OCI-LY1 (cell line): ENCODE results near the gene CCBE1.

Source experiments
- H2AFZ ChIP-seq: fragments of 200-600 bp; sonication (generic), shearing (Covaris generic); 2 replicates; pipeline ENCODE4 v1.6.0; 2014; ENCODE audit warnings: antibody characterized with exemption, mild to moderate bottlenecking, low read length
- H3F3A ChIP-seq: fragments of 200-600 bp; sonication (generic), shearing (Covaris generic); 2 replicates; pipeline ENCODE4 v1.6.0; 2014; ENCODE audit warnings: mild to moderate bottlenecking, antibody characterized with exemption, low read length, moderate library complexity; ENCODE audit not compliant: insufficient read depth
- H3K27ac ChIP-seq: fragments of 200-600 bp; sonication (generic); 2 replicates; pipeline ENCODE4 v1.5.1; 2014; ENCODE audit warnings: low read length, mixed run types, mild to moderate bottlenecking, low read depth; ENCODE audit not compliant: poor library complexity, severe bottlenecking
- H3K27me3 ChIP-seq: fragments of 200-600 bp; sonication (generic); 2 replicates; pipeline ENCODE4 v1.6.0; 2014; ENCODE audit warnings: antibody characterized with exemption, mild to moderate bottlenecking, low read length, moderate library complexity; ENCODE audit not compliant: insufficient read depth
- H3K36me3 ChIP-seq: fragments of 200-600 bp; sonication (generic); 2 replicates; pipeline ENCODE4 v1.6.1; 2014; ENCODE audit warnings: mild to moderate bottlenecking, antibody characterized with exemption, low read length, moderate library complexity, mixed read lengths; ENCODE audit not compliant: insufficient read depth
- H3K4me1 ChIP-seq: fragments of 200-600 bp; sonication (generic); 2 replicates; pipeline ENCODE4 v1.5.1; 2014; ENCODE audit warnings: mild to moderate bottlenecking, low read length, moderate library complexity; ENCODE audit not compliant: insufficient read depth, severe bottlenecking
- H3K4me2 ChIP-seq: fragments of 200-600 bp; sonication (generic), shearing (Covaris generic); 2 replicates; pipeline ENCODE4 v1.6.1; 2014; ENCODE audit warnings: low read length
- H3K4me3 ChIP-seq: fragments of 200-600 bp; sonication (generic); 2 replicates; pipeline ENCODE4 v1.5.1; 2014; ENCODE audit warnings: low read length, low read depth, mild to moderate bottlenecking, mixed read lengths; ENCODE audit not compliant: poor library complexity, severe bottlenecking
- H3K79me2 ChIP-seq: fragments of 200-600 bp; shearing (Covaris generic); 2 replicates; pipeline ENCODE4 v1.6.1; 2016; ENCODE audit warnings: mixed run types, low read length, mixed read lengths; ENCODE audit not compliant: insufficient read depth
- H3K9ac ChIP-seq: fragments of 200-600 bp; sonication (generic), shearing (Covaris generic); 2 replicates; pipeline ENCODE4 v1.6.1; 2014; ENCODE audit warnings: mild to moderate bottlenecking, low read length, mixed read lengths
- H3K9me2 ChIP-seq: fragments of 200-600 bp; sonication (generic), shearing (Covaris generic); 2 replicates; pipeline ENCODE4 v1.6.1; 2014; ENCODE audit warnings: low read depth, mild to moderate bottlenecking, low read length, mixed read lengths
- H3K9me3 ChIP-seq: fragments of 200-600 bp; shearing (Covaris generic); 2 replicates; pipeline ENCODE4 v1.6.1; 2014; ENCODE audit warnings: low read length, mixed read lengths
- H4K20me1 ChIP-seq: fragments of 200-600 bp; sonication (generic), shearing (Covaris generic); 2 replicates; pipeline ENCODE4 v1.6.0; 2016; ENCODE audit warnings: mild to moderate bottlenecking, low read length; ENCODE audit not compliant: insufficient read depth
- CTCF ChIP-seq: fragments of 200-600 bp; sonication (generic), shearing (Covaris generic); IDR thresholded peaks from 2 replicates; pipeline ENCODE4 v1.5.1; 2017; ENCODE audit warnings: mild to moderate bottlenecking, antibody characterized with exemption, low read length, moderate library complexity, mixed read lengths
- EZH2 ChIP-seq: fragments of 200-600 bp; sonication (generic), shearing (Covaris generic); IDR thresholded peaks from 2 replicates; pipeline ENCODE4 v1.8.0; 2017; ENCODE audit warnings: borderline replicate concordance, mixed run types, mild to moderate bottlenecking, antibody characterized with exemption, low read length, moderate library complexity, mixed read lengths

The CCBE1 gene

GRCh38 chr18:59423259-59423658, 274.0 kb downstream of the CCBE1 start:
- Histone ChIP-seq H3K9me3 (no peaks in the 10 kb centered on the region), H4K20me1 (no peaks in the 10 kb centered on the region), H3K36me3 (no peaks in the 10 kb centered on the region), H3K27ac (no peak overlapping the region), H3K27me3 (no peaks in the 10 kb centered on the region), H3K4me1 (no peaks in the 10 kb centered on the region), H3K4me2 (no peak overlapping the region), H3K9ac (no peak overlapping the region), H3F3A (no peaks in the 10 kb centered on the region), H3K79me2 (no peaks in the 10 kb centered on the region), H3K4me3 (no peak overlapping the region), H2AFZ (no peak overlapping the region), H3K9me2 (no peaks in the 10 kb centered on the region)
- TF ChIP-seq CTCF, result no peak
- TF ChIP-seq EZH2, result no peak

DNA sequence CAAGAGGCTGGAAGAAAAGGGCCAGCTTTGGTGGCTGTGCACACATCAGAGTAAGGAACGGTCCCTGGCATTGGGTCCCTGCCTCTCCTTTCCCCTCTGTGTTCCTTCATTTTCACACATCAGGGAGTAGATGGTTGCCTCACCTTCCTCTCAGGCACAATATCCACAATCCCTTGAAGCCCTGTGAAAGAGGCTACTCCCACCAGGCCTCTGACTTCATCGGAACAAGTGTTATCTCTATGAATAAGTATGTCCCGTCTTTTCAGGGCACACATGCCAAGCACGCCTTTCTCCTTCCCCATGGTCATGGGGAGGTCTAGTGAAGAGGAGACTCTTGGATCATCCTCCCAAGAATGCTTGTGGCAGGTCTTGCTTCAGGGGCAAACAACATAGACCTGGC, 277.0 kb downstream of the CCBE1 start:
- H3K27ac ChIP-seq, result no peak overlapping the region
- no peaks in the 10 kb centered on the region for H3K27me3 ChIP-seq
- no peak overlapping the region for H3K4me2 ChIP-seq
- no peaks in the 10 kb centered on the region for H3K9me2 ChIP-seq
- no peaks in the 10 kb centered on the region for H3K36me3 ChIP-seq
- H3K4me1 ChIP-seq, result no peaks in the 10 kb centered on the region
- no peak for TF ChIP-seq CTCF
- no peak for TF ChIP-seq EZH2
- no peak overlapping the region for H3K4me3 ChIP-seq
- H3F3A ChIP-seq, result no peaks in the 10 kb centered on the region
- no peak overlapping the region for H3K9ac ChIP-seq
- H3K79me2 ChIP-seq, result no peaks in the 10 kb centered on the region
- no peaks in the 10 kb centered on the region for H4K20me1 ChIP-seq
- H3K9me3 ChIP-seq, result no peaks in the 10 kb centered on the region
- H2AFZ ChIP-seq, result no peak overlapping the region

- H2AFZ ChIP-seq, result no peak overlapping the region
- no peaks in the 10 kb centered on the region for H3K9me3 ChIP-seq
Observed at GRCh38 chr18:59419386-59419785, 277.8 kb downstream of the CCBE1 start.

GRCh38 chr18:59416818-59417217, 280.4 kb downstream of the CCBE1 start:
- Histone ChIP-seq H3F3A (no peaks in the 10 kb centered on the region), H3K4me1 (no peaks in the 10 kb centered on the region), H3K9me3 (no peaks in the 10 kb centered on the region), H3K79me2 (no peaks in the 10 kb centered on the region), H4K20me1 (no peaks in the 10 kb centered on the region), H3K27ac (no peak overlapping the region), H3K36me3 (no peaks in the 10 kb centered on the region), H3K4me3 (no peak overlapping the region), H3K27me3 (peaks cover 2% of the 10 kb centered on the region; the same call in 1 of the 2 replicates), H3K9me2 (no peaks in the 10 kb centered on the region), H3K9ac (no peak overlapping the region), H3K4me2 (no peak overlapping the region), H2AFZ (no peak overlapping the region)
- TF ChIP-seq EZH2 (no peak), CTCF (no peak)

More at GRCh38 chr18:59419386-59419785, 277.8 kb downstream of the CCBE1 start:
- Histone ChIP-seq H3K4me3 (no peak overlapping the region), H3K79me2 (no peaks in the 10 kb centered on the region), H3K9ac (no peak overlapping the region), H3K4me1 (no peaks in the 10 kb centered on the region), H3K9me2 (no peaks in the 10 kb centered on the region), H3K27me3 (no peaks in the 10 kb centered on the region), H3K27ac (no peak overlapping the region), H3K4me2 (no peak overlapping the region), H4K20me1 (no peaks in the 10 kb centered on the region), H3K36me3 (no peaks in the 10 kb centered on the region), H3F3A (no peaks in the 10 kb centered on the region)
- no peak for TF ChIP-seq EZH2
